ENCODE results near the gene HDAC2.

- TF ChIP-seq CTCF (IDR thresholded peaks at IDR 0.05; ENCODE audit: low read length) (no peak), EZH2 (optimal IDR thresholded peaks at IDR 0.05; ENCODE audit: low read depth, low read length) (no peak)
Observed at GRCh38 chr6:113907102-113907815, 63.7 kb downstream of the HDAC2 start.

All from MM.1S (cell line).